GM10266 (cell line): ENCODE data around the gene G3BP2.

Experiments used
- DNase-seq: peaks from one replicate; pipeline ENCODE4 v3.0.0; 2012; ENCODE audit errors: extremely low spot score
- TF ChIP-seq, protein P1 (sequence below): IDR thresholded peaks from 2 replicates; pipeline ENCODE4 v1.5.1; 2012; ENCODE audit warnings: mild to moderate bottlenecking, low read depth; ENCODE audit not compliant: control insufficient read depth, insufficient read depth; ENCODE audit errors: missing control alignments

The G3BP2 gene

DNA sequence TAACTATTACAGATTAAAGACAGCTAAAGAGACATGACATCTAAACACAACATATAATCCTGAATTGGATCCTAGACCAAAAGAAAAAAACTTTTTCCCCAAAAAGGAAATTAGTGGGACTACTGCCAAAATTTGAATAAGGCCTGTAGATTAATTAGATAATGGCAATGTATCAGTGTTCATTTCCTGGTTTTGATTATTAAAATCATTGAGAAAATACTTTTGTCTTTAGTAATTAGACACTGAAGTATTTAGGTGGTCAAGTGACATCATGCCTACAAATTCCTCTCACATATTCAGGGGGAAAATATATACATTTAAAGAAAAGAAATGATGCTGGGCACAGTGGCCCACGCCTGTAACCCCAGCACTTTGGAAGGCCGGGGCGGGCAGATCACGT, 40.8 kb upstream of the G3BP2 start:
- no peak for DNase-seq

DNA sequence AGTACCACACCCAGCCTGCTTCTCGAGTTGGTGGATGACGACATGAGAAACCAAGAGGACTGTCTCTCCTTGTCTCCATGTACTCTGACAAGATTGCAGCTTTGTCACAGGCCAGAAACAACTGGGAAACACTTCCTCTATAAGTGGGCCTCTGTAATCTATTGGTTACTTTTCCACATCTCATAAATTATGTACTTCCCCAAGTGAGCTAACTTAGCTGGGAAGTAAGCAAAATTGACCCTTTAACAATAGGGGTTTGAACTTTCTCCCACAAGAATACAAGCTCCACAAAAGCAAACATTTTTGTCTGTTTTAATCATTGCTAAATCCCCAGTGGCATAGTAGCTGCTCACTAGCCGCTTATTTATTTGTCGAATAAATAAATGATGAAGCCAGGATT, 37.0 kb upstream of the G3BP2 start:
- TF ChIP-seq, protein P1, sequence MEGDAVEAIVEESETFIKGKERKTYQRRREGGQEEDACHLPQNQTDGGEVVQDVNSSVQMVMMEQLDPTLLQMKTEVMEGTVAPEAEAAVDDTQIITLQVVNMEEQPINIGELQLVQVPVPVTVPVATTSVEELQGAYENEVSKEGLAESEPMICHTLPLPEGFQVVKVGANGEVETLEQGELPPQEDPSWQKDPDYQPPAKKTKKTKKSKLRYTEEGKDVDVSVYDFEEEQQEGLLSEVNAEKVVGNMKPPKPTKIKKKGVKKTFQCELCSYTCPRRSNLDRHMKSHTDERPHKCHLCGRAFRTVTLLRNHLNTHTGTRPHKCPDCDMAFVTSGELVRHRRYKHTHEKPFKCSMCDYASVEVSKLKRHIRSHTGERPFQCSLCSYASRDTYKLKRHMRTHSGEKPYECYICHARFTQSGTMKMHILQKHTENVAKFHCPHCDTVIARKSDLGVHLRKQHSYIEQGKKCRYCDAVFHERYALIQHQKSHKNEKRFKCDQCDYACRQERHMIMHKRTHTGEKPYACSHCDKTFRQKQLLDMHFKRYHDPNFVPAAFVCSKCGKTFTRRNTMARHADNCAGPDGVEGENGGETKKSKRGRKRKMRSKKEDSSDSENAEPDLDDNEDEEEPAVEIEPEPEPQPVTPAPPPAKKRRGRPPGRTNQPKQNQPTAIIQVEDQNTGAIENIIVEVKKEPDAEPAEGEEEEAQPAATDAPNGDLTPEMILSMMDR = no peak
- DNase-seq = no peak

More for the DNA sequence above, 40.8 kb upstream of the G3BP2 start:
- TF ChIP-seq, protein P1 = no peak

DNA sequence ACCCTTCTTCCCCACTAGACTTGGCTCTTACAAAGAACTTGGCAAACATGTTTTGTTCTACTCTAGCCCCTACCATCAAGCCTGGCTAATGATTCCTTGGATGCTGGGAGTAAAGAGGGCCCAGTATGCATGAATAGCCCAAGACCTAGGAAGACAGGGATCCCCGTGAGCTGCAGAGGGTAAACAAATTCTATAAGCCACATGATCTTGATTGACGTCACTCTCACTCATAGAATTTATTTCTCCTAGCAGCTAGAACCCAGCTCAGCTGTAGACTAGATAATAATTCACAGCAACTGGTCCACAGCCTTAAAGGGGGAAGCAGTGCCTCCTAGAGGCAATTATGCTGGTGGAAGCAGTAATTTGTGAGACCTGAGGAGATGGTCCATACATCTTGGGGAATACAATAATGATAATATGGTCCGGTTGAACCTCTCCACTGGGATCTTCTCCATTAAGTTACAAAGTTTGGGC, 35.0 kb upstream of the G3BP2 start:
- DNase-seq = no peak
- TF ChIP-seq, protein P1 = peak; percentile 63

DNA sequence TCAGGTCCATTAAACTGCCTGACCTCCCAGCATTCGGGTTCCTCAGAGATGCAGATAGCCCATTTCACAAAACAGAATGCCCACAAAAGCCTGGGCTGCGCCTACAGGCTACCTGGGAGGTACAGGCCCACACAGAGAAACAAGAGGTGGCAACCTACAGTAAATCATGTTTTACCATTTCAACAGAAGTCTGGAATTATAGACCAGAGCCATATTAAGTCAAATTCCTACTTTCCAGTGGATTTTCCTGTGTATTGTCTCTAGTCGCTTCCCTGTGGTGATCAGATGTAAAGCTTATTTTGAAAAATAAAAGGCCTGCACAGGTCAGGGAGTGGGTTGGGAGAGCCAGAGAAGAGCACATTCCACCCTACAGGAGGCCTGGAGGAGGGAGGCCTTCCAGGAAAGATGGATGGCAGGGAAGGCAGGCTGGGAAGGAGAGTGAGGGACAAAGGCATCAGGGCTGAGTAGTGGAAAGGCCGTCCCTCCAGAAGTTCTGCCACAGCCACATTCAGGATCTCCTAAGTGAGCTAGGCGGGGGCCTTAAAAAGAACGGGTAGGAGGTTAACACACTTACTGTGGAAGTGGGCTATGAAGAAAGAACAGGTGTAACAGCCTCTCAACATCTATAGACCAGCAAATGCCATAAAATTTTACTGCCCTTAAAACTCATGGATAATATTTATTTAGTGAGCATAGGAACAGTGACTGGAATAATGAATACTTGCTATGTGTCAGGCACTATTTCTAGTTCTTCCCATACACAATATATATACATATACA, 32.2 kb upstream of the G3BP2 start:
- no peak for DNase-seq
- TF ChIP-seq, protein P1 = no peak

DNA sequence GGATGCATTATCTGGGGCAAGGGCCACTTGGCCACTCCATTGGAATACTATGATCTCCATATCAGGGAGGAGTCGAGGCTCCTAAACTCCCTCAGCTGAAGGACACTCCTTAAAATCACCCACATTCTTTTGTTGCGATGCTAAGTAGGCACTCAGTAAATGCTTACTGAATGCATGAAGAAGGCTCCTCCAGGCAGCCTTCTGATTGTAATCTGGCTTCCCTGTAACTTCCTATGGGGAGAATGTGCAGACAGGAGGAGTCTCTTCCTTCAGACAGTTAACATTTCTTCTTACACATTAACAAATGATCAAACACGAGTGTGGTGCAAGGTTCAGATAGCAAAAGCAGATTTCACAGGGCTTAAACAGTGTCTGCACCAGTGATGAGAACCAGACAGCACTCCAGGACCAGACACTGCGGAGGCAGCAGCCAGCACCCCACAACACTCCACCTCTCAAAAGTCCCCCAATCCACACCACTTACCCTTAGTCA, 29.8 kb upstream of the G3BP2 start:
- no peak for DNase-seq
- TF ChIP-seq, protein P1 = no peak

DNA sequence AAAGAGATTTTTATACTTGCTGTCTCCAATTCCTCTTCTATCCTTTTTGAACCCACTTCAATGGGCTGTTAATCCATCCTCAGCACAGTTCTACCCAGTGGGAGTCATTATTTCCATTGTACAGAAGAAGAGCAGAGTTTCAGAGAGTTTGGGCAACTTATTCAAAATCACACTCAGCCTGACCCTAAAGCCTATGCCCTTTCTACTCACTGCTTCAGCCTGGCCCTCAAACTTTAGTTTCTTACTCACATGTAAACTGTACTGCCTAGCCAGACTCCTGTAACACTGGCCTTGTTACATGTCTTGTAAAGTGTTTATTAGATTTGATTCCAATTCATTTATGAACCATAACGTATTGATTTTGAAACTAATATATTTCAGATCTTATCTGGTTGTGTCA, 26.1 kb upstream of the G3BP2 start:
- no peak for DNase-seq
- TF ChIP-seq, protein P1 = no peak

DNA sequence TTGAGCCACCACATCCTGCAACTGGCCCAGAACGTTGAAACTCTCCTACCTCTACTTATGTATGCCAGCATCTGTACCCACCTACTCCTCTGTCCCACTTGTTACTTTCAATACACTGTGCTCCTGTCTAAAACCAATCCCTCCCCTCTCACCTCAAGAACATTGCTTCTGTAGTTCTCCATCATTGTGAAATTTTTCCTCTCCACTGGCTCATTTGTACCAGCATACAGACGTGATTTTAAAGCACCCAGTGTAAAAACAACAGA, 25.7 kb upstream of the G3BP2 start:
- TF ChIP-seq, protein P1 = no peak

More for the DNA sequence above, 25.7 kb upstream of the G3BP2 start:
- DNase-seq = no peak
